H1 (cell line): ENCODE data around the gene ITGAV. TPM values are rescaled to one million over a fixed set of nuclear protein-coding genes. Genes with fewer than 3 reads are reported as not detected.

ENCODE experiments used
- CHD1 ChIP-seq: IDR thresholded peaks from 2 replicates; pipeline ENCODE4 v1.6.1; 2012; ENCODE audit warnings: low read depth, low read length, improper control_type of control experiment
- CHD2 ChIP-seq: IDR thresholded peaks from 2 replicates; pipeline ENCODE4 v1.6.1; 2012; ENCODE audit warnings: low read length, improper control_type of control experiment
- GTF2F1 ChIP-seq: IDR thresholded peaks from 2 replicates; pipeline ENCODE4 v1.6.1; 2012; ENCODE audit warnings: low read depth, low read length, improper control_type of control experiment, borderline replicate concordance
- RBBP5 ChIP-seq: IDR thresholded peaks from 2 replicates; pipeline ENCODE4 v1.7.1; 2012; ENCODE audit warnings: low read depth, mild to moderate bottlenecking, inconsistent platforms, low read length, moderate library complexity, borderline replicate concordance
- ZNF274 ChIP-seq: IDR thresholded peaks from 2 replicates; pipeline ENCODE4 v1.7.0; 2012; ENCODE audit warnings: low read length, borderline replicate concordance; ENCODE audit errors: extremely low read depth
- polyA plus RNA-seq, 7 experiments: library from polyadenylated mRNA; depleted of rRNA in 3 of 7; stranded (reverse) in 5 of 7; unstranded in 2 of 7; fragments of >200 nt in 5 of 7; fragments of 200-250 nt in 2 of 7; gene quantifications; 1 replicate in 5 of 7; 2 replicates in 1 of 7; 4 replicates in 1 of 7; pipeline versions ENCODE4 v1.2.1 to v1.2.3, GENCODE V29; 2011 to 2013; ENCODE audit warnings: missing spikeins in 2 of 7, mixed read lengths in 2 of 7
- total RNA-seq: library from RNA; stranded (reverse); fragmentation: NEBNext Ultra II Directional; extraction: Animal tissue kit (Norgen Biotek cat#: 25700); gene quantifications from 2 replicates; pipeline ENCODE4 v1.2.1, GENCODE V29; 2021

Gene ITGAV
- total and polyA plus RNA-seq, 2 of the 8 experiments (the other 6 are each of a cell fraction or from before 2014, with no cell fraction given), result 11.7 to 42.4 TPM

DNA sequence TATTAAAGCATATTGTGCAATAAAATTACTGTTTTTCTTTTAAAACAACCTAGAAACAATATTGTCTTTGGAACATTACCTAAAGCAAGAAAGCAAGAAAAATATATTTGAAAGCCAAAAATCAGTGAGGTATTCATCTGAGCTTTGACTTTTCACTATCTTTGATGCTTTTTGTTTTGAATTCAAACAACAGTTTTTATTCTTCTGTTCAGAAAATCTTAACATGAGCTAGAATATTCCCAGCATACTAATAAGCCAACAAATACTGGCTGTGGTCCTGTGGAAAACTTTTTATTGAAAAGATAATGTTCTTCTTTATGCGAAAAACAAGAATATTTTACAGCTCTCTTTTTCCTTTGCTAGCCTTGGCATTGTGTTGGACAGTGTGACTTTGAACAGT is 123.8 kb downstream of the ITGAV start (continued):
- TF ChIP-seq RBBP5 (no peak), CHD1 (no peak), GTF2F1 (no peak), CHD2 (no peak), ZNF274 (no peak)
